ENCODE data around the gene IGF2R.
A peak's percentile ranks its signal among the peaks of the same experiment; 100 is the strongest.
"Not testable (repeated sequence)": the region's sequence is repeated elsewhere in the genome, so short reads cannot be mapped to it uniquely, and the experiment has no call there.

Gene IGF2R, protein sequence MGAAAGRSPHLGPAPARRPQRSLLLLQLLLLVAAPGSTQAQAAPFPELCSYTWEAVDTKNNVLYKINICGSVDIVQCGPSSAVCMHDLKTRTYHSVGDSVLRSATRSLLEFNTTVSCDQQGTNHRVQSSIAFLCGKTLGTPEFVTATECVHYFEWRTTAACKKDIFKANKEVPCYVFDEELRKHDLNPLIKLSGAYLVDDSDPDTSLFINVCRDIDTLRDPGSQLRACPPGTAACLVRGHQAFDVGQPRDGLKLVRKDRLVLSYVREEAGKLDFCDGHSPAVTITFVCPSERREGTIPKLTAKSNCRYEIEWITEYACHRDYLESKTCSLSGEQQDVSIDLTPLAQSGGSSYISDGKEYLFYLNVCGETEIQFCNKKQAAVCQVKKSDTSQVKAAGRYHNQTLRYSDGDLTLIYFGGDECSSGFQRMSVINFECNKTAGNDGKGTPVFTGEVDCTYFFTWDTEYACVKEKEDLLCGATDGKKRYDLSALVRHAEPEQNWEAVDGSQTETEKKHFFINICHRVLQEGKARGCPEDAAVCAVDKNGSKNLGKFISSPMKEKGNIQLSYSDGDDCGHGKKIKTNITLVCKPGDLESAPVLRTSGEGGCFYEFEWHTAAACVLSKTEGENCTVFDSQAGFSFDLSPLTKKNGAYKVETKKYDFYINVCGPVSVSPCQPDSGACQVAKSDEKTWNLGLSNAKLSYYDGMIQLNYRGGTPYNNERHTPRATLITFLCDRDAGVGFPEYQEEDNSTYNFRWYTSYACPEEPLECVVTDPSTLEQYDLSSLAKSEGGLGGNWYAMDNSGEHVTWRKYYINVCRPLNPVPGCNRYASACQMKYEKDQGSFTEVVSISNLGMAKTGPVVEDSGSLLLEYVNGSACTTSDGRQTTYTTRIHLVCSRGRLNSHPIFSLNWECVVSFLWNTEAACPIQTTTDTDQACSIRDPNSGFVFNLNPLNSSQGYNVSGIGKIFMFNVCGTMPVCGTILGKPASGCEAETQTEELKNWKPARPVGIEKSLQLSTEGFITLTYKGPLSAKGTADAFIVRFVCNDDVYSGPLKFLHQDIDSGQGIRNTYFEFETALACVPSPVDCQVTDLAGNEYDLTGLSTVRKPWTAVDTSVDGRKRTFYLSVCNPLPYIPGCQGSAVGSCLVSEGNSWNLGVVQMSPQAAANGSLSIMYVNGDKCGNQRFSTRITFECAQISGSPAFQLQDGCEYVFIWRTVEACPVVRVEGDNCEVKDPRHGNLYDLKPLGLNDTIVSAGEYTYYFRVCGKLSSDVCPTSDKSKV (N-terminal part only)
- 316 to 359 reads per million in 2 experiments for total RNA-seq

DNA sequence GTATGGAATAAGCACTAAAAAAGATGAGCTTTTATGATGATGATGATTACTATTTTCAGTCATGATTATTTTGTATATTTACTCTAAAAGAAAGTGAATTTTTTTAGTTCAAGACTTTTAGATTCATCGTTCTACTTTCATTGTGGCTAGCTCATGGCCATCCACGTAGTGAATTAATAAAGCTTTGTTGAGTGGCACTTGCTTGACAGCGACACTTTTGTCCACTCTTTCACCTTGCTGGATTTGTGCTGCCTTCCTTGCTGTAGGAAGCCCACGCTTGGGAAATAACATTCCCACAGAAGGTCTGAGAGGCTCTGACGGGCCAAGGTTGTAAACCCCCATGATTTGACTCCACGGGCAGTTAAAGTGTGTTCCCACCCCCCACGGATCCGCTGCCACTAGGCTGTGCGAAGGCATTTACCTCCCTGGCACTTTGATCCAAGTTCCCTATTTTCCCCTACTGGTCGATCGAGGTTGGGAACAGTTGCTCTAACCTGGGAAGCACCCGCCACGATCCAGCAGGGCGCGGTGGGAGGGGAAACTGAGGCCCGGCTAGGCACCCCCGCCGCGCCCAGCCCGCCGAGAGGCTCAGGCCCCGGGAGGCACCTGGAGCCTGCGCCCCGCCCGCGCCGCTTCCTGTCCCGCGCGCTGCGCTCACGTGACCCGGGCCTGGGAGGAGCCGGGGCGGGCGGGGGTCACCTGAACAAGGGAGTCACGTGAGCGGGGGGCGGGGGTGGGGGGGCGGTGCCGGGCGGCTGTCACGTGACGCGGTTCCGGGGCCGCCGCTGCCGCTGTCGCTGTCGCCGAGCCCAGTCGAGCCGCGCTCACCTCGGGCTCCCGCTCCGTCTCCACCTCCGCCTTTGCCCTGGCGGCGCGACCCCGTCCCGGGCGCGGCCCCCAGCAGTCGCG, at the start of gene IGF2R:
IGF2R (plus strand) TSS at position 788 of the 909 bp plus-strand sequence. CDS start 165 bp downstream, outside the sequence.
- DNase-seq (ENCODE audit: low read depth) = peak; percentile 92

DNA sequence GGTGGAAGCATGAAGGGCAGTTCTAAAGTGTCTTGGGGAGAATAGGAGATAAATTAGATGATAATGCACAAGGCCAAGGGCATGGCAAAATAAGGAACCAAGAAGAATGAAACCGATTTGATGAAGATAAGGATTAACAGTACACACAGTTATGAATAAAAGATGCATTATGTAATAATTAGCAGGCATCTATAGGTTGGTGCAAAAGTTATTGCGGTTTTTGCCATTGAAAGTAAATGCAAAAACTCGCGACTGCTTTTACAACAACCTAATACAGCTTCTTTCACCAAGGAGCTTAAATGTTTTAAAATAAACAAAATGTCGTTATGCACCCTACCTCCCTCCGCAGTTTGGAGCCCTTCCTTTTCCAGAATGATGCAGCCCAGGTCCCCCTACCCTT, 49.1 kb upstream of the IGF2R start:
- no peak for DNase-seq (ENCODE audit: low read depth)

DNA sequence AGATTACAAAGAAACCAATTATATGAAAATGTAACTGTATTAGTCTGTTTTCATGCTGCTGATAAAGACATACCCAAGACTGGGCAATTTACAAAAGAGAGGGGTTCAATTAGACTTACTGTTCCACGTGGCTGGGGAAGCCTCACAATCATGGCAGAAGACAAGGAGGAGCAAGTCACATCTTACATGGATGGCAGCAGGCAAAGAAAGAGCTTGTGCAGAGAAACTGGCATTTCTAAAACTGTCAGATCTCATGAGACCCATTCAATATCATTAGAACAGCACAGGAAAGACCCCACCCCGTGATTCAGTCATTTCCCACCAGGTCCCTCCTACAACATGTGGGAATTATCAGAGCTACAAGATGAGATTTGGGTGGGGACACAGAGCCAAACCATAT, 44.7 kb upstream of the IGF2R start:
- DNase-seq (ENCODE audit: low read depth) = not testable (repeated sequence)

DNA sequence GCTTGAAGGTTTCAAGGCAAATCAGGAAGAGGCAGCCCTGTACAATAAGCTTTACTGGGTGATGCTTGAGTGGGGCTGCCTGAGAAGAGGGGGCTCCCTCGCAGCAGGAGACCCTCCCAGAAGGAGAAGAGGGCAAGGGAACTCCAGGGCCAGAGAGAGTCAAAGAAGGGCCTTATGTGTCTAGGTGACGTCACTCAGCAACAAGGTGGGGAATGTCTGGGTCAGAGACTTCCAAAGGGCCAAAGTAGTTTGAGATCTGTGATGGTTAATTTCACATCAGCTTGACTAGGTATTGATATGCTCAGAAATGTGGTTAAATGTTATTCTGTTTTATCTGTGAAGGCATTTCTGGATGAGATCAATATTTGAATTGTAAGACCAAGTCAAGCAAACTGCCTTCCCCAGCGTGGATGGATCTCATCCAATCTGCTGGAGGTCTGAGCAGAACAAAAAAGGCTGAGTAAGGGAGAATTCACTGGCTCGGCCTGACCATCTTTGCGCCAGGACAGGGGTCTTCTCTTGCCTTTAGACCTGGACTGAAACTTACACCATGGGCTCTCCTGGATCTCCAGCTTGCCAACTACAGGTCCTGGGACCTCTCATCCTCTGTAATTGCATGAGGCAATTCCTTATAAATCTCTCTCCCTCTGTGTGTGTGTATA, 42.2 kb upstream of the IGF2R start:
- DNase-seq (ENCODE audit: low read depth) = no peak

DNA sequence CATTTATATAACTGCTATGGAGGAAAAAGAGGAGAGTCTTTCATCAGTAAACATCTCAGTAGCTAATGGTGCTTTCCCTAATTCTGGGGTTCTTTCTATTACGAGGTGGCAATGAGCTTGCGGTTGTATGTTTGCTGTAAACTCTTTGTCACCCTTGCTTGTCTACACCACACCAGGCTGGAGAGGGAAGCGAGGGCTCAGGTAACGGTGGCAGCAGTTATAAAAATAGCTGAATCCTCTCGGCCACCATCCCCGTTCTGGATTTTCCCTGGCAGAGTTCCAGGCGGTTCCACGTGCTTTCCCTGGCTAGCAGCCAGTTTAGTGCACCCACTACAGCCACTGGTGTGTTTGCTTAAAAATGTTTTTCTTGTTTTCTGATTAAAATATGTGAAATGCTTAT, 39.1 kb upstream of the IGF2R start:
- DNase-seq (ENCODE audit: low read depth) = peak; percentile 50

DNA sequence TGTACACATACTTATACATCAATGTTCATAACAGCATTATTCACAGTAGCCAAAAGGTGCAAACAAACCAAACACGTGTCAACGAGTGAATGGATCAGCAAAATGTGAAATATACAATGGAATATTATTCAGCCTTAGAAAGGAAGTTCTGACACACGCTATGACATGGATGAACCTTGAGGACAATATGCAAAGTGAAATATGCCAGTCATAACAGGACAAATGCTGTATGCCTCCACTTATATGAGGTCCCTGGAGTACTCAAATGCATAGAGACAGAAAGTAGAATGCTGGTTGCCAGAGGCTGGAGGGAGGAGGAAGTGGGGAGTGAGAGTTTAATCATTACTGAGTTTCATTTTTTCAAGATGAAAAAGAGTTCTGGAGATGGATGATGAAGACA, 37.8 kb upstream of the IGF2R start:
- no peak for DNase-seq (ENCODE audit: low read depth)

DNA sequence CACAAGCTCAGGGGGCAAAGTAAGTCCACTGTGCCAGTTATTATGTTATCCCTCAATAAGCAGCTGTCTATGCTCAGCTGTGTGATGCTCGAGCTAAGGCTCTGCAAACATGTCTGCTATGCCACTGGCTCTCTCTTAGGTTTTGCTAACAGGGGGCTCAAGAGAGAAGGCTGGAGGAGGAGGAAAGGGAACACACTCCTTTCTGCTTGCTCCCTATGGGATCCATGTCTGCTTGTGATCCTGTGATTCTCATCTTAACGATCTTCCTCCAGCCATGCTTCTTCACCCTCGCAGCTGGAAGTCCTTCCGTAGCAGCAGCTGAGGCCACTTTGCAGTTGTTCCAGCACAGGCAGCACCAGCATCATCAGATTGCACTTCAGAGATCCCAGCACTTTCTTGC, 37.0 kb upstream of the IGF2R start:
- no peak for DNase-seq (ENCODE audit: low read depth)

DNA sequence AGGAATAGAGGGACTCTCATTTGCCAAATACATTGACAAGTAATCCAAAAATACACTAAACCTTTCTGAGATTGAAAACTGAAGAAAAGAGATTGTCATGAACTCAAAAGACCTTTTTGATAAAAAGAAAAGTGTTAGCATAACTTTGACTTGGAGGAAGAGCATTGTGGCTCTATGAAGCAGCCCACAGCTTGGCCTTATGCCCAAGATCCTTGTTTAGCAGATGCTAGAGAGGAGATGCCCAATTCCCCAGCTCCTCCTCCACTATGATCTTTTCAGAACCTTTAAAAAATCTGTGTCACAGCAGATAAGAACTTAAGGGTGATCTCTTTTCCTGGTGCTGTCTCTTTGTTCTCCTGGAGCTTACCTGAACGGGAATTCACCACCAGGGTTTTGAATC, 35.8 kb upstream of the IGF2R start:
- DNase-seq (ENCODE audit: low read depth) = no peak

DNA sequence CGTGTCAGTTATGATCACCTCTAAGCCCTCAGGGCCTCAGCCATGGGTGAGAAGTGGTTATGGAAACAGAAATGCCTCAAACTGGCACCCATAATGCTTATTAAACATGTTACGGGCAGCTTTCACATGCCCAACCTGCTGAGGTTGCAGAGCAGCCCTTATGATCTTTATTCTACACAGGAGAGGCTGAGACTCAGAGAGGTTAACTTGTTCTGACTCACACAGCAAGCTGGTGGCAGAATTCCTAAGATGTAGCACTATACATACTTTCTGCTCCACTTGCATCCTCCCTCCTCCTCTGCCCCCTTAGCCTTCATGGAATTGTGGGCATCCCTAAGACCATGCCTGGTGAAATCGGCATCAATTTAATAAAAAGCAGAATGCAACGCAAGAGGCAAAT, 34.7 kb upstream of the IGF2R start:
- DNase-seq (ENCODE audit: low read depth) = no peak

DNA sequence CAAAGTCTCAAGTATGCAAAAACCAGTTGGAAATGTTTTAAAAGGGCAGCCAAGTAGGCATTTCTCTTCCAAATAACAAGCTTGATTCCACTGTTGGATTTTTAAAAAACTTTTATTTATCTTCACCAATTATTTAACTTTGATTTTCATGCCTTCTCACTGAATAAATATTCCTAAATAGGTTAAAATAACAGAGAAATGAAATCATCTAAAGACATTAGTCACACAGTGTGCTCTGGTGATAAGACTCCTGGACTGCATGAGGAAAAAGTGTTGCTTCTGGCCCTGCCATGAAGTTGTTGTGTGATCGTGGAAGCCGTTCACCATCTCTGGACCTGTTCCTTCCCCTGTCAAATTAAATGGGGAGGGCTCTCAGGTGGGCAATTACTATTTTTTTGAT, 33.8 kb upstream of the IGF2R start:
- DNase-seq (ENCODE audit: low read depth) = no peak

DNA sequence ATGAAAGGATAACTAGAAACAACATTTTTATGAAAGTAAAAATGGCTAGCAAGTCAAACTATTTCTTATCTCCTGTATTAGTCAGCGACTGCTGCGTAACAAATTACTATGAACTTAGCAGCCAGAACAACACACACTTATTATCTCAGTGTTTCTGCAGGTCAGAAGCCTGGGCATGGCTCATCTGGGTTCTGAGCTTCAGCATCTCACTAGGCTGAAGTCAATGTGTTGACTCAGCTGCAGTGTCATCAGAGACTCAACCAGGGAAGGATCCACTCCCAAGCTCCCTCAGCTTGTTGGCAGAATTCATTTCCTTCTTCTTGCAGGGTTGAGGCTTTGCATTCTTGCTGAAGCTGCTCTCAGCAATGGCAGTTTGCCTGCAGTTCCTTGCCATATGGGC, 33.2 kb upstream of the IGF2R start:
- DNase-seq (ENCODE audit: low read depth) = no peak

DNA sequence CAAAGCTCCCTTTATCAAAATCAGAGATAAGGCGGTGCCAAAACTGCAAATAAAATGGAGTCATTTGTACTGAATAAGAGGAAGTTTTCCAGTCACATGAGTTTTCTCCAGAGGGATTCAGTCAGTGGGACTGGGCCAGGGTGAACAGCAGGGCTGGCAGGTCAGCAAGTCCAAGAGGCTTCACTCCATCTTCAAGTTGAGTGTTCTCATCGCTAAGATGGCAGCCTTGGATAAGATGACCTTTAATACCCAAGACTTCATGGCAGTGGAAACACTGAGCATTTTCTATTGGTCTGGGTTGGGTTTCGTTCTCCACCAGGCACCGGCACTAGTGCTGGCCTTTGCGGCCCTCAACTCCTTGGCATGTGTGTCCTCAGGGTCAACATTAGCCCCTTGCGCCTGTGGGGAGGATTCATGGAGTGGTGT, 29.3 kb upstream of the IGF2R start:
- no peak for DNase-seq (ENCODE audit: low read depth)

DNA sequence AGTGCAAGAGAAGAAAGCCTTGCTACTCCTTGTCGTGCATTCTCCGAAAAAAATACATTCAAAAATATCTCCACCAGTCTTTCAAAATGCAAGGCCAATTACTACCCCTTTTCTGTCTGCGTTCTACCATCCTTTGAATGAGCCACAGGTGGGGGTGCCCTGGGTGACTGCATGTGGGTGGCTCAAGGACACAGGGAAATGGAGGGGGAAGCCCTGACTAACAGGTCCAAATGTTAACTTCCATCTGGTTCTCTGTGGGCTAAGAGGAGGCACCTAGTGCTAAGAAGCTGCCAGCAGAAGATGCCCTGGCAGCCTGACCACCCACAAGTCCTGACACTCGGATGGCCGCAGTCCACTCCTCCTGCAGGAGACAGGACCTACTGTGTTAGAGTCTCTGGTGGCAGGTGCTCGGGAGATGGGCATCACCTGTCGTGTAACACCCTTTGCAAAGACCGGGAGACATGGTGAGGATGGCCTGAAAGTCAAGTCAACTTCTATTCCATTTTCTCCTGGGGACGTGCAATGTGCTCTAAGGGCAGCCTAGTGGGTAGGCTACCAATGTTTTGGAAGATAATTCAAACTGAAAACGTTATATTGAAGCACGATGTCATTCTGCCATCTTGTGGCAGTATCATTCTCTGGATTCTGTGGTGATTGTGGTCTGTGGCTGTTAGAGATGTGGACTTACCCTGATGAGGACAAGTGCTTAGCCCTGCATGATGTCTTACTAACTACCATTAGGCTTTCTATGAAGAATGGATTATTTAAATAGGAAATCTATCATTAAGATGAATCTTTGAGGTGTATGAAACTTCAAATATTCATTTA, 27.4 kb upstream of the IGF2R start:
- DNase-seq (ENCODE audit: low read depth) = peak; percentile 5

DNA sequence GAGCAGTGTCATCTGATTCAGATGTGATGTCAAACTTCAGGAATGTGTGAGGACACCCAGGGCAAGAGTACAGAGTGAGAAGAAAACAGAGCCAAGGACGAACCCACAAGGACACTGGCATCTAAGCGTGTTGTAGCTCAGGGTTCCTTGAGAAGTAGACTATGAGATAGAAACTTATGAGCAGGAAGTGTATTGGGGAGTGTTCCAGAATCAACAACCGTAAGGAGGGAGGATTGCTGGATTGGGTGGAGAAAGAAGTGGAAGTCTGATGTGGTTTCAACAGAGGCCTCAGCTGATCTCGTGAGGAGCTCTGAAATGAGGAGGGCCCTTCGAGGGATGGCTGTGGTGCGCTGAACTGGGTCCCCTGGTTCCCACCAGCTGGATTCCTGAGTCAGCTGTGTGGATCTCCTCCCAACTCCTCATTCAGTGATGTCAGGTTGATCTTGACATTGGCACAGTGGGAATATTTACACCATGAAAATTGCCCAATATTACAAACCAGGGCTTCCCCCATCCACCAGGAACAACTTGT, 25.7 kb upstream of the IGF2R start:
- no peak for DNase-seq (ENCODE audit: low read depth)

DNA sequence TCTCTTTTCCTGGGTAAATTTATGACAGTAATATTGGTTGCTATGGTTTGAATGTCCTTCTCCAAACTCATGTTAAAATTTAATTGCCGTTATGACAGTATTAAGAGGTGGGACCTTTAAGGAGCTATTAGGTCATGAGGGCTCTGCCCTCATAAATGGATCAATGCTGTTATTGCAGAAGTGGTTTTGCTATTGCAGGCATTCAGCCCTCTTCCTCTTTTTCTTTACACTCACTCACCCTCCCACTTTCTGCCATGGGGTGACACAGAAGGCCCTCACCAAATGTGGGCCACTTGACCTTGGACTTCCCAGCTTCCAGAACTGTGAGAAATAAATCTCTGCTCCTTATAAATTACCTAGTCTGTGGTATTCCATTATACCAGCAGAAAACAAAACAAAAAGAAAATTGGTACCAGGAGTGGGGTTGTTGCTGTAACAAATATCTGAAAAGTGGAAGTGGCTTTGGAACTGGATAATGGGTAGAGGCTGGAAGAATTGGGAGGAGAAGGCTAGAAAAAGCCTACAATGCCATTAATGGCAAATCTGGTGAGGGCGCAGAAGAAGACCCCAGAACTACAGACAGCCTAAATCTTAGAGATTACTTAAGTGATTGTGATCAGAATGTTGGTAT, 24.8 kb upstream of the IGF2R start:
- no peak for DNase-seq (ENCODE audit: low read depth)

DNA sequence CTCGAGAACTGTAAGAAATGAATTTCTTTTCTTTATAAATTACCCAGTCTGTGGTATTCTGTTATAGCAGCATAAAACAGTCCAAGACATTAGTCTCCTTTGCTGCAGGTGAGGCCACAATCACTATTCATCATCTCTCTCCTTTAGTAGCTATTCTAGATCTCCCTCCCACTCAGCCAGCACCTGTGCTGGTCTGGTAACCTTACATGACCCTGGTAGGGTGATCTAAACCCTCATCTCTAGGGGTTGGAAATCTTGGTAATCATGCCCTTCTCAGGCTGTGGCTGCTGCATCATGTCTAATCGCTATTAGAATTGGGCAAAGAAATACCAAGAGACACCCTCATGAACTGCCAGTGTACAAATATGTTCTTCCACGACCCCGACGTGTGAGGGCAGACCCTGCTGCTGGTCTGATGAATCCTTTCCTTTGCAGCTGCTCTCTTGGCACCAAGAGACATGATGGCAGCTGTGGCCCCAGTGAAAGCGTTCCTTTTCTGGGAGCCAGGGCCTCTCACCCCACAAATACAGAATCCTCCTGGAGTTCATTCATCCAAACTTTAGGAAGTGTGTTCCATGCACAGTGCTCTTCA, 23.0 kb upstream of the IGF2R start:
- DNase-seq (ENCODE audit: low read depth) = no peak

DNA sequence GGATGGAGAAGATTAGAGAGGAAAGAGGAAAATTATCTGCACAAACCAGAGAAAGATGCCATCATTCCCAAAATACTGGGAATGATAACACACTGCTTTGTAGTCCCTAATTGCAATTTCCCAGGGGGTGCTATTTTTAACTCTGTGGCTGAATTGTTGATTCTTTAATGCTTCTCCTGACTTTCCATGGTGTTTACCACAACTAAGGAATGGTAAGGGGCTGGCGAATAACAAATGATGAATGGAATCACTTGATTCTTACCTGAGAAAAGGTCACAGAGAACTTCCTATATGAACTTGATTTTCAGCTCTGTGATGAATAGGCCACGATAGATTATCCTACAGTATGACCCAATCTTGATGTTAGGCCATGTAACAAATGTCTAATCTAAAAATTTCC, 22.0 kb upstream of the IGF2R start:
- DNase-seq (ENCODE audit: low read depth) = no peak

DNA sequence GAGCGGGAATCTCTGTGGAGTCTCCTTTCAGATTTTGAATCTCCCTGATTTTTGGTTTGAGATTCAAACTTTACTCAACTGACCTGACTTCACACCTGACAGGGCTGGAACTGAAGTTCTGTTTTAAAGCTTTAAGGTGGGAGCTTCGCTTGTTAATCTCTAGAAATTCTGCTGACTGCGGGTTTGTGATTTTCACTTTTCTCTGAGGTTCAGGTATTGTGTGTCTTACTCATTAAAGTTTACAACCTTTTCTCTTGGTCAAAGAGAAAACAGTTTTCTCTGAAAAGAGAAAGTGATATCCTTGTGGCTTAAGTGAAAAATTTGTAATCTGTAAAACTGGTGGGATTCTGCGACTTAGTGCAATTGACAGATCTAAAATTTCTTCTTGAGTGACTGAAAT, 20.7 kb upstream of the IGF2R start:
- no peak for DNase-seq (ENCODE audit: low read depth)

DNA sequence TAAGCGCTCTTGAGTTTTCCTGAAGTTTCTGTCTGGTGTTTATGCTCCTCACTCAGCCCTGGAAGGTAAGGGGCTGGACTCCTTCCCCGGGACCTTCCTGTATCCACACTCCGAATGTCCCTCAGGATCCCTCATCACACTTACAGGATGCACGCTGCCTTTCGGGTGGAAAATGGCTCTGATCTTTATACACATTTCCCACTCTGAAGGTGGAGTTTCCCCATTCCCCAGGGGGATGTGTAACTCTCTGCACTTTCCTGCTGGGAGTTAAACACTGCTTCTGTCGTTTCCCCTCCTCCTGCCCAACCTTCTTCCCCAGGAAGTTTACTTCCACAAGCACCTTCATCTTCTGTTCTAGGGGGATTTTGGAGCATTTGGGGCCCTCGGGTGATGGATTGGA, 17.1 kb upstream of the IGF2R start:
- no peak for DNase-seq (ENCODE audit: low read depth)
